NCI-H2107 treated with DMSO at 0.1 percent for 48 hours (cell line): ENCODE results near the gene RHOV.

ENCODE experiments used
- DNase-seq: peaks from one replicate; lab custom pipeline; 2025; ENCODE audit not compliant: unreplicated experiment; lab: John Stamatoyannopoulos, UW

RHOV gene, protein sequence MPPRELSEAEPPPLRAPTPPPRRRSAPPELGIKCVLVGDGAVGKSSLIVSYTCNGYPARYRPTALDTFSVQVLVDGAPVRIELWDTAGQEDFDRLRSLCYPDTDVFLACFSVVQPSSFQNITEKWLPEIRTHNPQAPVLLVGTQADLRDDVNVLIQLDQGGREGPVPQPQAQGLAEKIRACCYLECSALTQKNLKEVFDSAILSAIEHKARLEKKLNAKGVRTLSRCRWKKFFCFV

DNA sequence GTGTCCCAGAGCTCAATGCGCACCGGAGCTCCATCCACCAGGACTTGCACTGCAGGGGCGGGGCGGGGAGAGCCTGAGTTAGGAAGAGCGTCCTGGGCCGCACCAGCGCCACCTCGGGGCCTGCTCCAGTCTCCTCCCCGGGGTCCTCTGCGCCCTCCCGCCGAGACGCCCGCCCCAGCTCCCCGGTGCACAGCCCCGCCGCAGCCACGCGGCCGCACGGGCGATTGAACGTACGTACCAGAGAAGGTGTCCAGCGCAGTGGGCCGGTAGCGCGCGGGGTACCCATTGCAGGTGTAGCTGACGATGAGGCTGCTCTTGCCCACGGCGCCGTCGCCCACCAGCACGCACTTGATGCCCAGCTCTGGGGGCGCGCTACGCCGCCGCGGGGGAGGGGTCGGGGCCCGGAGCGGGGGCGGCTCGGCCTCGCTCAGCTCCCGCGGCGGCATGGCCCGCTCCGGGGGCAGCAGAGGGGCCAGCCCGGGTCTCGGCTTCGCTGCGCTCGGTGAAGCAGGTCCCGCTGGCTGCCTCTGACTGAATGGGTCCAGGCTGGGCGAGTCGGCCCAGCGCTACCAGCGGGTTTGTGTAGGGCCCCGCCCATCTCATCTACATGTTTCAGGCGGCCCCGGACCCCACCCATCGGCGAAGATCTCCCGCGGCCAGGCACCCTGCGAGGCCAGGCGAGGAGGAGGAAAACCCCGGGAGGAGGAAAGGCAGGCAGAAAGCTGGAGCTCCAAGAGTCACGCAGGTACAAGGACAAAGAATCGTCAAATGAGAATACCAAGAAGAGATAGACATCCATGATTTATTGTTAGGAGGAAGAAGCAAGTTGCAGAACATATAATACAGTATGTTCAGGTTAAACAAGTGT, at the start of gene RHOV:
TSS of gene RHOV (minus strand) at position 541 of the 868 bp plus-strand sequence. CDS start at position 446, 95 bp downstream.
- peak; percentile 23 for DNase-seq

DNA sequence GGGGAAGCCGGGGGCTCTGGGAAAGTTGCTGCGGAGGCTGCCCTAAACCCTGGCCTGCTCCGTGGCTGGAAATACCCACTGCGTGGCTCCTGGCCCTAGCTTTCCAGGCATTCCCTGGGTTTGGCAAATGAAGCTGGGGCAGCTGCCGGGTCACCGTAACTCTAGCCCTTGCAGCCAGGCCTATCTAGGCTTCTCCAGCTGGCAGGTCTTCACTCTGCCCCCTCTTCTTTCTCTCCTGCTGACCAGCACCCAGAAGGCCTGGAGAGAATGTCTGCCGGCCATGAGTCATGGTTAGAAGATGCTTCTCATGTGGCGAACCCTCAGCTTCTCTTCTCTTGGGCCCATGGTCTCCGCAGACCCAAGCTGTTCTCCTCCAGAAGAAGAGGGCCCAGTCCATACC, 49.5 kb upstream of the RHOV start:
- no peak for DNase-seq

DNA sequence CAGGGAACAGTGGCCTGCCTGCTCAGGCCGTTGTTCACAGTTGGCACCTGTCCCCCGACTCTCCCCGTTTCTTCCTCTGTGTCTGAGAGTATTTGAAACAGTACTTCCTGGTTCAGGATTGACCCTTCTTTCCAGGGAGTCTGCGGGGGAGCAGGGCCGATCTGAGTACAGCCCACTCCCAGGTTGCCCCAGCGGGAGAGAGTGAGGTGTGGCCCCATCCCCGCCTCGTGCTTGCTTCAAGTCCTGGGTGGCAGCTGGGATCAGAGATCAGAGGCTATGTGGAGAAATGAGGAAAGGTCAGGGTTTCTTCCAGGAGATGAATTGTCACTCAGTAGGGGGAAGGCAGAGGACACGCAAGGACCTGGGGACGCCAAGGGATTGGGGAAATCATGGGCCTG, 48.6 kb upstream of the RHOV start:
- DNase-seq: no peak

DNA sequence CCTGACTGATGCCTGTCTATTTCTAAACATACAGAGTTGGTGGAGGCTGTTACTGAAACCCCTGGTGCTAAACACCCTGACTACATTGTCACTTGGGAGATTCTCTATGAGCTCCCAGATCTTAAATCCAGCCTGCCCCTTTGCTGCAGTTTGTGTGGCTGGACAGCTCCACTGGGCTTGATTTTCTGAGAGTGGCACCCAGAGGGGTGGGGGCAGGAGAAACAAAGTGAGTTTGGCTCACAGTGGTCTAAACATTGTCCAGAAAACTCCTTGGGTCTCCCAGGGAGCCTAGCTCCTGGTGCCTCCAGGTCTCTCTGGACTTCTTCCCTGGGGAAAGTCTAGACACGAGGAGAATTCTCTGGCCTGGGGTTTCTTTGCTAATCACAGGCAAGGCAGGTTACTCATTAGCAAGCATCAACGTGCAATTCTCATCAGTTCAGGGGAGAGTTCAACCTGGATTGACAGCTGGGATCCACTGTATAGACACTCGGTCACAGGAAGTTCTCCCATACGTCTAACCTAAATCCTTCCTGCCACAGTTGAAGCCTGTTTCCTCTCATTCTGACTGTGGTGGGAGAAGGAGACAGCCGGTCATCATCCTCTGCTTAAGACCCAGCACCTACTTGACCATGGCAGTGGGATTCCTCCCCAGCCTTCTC, 48.0 kb upstream of the RHOV start:
- DNase-seq: no peak

DNA sequence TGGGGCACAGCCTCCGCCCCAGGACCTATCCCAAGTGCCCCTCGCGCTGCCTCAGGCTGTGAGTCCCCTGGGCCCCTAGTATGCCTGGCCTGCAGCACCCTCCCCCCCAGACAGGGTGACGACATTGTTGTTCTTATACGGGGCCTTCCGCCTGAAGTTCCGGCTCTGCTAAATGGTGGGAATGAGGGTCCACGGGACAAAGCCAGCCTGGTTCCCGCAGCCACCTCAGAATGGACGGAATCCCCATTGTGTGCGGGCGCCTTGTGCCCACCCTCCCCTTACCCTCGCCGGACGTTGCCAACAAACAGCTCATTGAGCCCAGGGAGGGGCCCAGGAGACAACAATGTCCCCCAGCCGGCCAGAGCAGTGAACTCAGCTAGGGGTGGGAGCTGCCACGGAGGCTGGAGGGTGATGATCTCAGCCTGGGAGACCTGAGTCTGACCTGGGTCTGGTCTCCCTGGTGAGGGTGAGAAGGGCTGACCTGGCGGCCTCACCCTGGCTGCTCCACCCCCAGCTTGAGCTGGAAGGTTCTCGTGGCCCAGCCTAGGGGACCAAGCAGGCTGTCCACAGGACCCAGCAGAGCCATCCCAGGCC, 44.9 kb upstream of the RHOV start:
- DNase-seq: no peak

DNA sequence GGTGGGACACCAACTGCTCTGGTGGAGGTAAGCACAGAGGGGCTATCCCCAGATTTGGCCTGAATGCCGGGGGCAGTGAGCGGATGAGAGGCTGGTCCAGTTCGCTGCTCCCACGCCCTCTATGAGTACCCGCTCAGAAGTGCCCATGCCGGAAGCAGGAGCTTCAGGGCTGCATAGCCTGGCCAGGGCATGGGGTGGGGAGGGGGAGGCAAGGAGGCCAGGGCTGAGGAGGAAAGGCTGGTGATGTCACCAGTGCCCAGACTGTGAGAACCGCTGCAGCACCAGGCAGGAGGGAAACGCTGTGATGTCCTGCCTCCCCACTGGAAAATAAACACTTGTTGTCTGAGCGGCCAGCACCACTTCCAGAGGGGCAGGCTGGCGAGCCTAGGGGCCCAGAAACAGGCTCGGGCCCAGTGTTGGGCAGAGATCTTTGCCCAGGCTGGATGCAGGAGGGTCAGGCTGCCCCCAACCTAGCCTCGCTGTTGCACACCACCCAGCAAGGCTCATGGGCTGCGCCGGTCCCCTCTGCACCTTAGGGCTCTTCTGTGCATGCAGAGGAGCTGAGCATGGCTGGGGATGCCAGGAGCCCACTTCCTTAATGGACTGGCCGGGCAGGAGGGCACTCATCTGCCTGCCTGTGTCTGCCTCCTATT, 44.2 kb upstream of the RHOV start:
- DNase-seq: no peak

DNA sequence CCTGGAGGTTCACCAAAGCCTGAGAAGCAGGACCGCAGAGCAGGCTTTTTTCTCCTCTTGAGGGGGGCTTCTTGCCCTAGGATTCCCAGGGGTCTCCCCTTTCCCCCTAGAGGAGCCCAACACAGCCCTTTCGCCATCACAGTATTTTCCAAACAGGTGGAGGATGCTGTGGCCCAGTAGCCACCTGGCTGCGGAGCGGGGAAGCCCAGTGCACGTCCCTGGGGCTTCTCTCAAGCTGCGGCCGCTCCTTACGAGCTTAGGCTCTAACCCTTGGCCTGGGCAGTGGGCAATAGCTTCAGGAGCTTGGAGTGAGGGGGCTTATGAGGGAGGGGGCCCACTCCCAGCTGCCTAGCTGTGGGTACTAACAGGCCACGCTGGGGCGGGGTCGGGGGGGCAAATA, 43.6 kb upstream of the RHOV start:
- DNase-seq: no peak

DNA sequence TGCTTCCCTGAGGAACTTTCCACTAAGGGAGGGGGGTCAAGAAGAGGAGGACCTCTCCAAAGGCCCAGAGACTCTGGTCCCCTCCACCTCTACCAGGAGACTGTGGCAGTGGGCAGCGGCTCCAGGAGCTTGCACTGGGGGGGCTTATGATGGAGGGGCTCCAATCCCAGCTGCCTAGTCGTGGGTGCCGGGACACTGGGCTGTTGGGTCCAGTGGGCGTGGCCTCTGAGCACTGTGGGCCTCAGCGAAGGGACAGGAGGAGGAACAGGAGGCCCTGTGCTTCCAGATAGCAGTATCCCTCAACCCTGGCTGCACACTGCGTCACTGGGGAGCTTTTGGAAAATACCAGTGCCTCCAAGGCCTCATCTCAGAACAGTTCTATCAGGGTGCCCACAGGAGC, 41.6 kb upstream of the RHOV start:
- DNase-seq: no peak

DNA sequence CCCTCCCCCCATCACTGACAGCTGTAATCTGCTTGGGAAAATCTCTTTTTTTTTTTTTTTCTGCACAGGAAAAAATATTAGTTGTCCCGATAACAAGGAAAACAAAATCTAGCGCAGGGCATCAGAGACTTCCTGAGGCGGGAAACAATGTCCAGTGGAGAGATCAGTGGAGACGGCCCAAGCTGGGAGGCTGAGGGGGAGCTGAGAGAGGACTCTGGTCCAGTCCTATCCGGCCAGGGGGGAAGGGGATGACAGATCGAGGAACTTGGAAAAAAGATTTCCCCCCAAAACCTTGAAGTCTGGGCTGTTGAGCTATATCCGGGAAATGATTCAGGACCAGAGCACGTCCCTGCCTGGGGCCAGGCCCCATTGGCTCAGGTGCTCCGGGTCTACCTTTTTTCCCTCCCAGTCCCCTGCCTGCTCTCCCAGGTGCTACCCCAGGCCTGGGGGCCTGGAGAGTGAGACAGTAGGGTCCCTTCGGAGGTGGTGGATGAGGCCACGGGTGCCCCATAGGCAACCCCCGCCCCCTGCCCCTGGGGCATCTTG, 41.2 kb upstream of the RHOV start:
- no peak for DNase-seq

DNA sequence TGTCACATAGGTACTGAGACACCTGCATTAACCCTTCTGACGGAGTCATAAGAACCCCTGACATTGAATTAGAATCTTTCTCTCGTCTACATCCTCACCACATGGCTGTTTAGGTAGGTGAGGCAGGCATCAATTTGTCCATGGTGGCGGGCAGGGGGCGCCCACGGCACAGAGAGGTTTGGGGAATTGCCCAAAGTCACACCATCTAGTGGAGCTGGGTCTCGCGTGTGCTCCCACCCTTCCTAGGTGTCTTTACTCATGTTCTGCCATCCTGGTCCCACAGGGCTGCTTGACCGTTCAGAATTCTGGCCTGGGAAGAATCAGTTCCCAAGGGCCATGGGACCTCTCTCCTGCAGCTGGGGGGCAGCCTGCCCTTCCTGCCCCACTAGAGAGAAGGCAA, 40.5 kb upstream of the RHOV start:
- no peak for DNase-seq

DNA sequence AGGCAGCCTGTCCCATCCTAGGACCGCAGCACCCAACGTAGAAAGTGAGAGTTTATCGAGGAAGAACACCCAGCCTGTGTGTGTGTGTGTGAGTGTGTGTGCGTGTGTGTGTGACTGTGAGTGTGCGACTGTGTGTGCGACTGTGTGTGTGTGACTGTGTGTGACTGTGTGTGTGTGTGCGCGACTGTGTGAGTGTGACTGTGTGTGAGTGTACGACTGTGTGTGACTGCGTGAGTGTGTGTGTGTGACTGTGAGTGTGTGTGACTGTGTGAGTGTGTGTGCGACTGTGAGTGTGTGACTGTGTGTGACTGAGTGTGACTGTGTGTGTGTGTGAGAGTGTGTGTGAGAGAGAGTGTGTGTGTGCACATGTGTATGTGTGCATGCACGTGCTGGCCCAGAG, 40.0 kb upstream of the RHOV start:
- DNase-seq: no peak

DNA sequence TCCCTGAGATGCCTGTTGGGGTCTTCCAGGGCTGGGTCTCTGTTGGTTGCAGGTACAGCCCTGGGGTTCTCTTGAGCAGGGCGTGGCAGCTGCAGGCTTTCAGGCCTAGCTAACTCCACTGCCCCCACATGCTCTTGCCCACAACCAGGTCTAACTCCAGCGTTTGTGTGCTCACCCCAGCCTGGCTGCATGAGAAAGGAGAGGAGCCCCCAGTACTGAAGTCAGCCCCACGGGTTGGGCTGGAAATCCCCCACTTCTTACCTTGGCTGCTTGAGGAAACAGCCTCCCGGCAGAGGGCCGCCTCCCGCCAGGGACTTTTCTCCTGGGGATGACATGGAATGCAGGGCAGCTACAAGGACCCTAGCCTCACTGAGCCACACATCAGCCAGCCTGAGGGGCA, 38.4 kb upstream of the RHOV start:
- DNase-seq: no peak

DNA sequence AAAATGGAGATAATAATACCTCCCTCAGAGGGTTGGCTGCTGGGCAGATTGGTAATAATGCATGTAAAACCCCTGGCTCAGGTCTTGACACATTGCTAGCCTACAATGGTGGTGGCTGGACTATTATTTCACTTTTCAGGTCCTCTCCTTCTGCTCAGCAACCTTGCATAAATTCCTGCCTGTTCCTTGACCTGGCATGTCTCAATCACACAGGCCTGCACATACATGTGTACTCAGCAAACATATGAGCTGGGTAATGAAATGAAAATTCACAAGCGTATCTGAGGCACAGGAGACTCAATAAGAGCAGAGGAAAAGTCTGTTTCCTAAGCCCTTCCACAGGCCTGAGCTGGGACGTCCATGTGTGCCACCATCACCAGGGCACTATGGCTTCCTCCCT, 37.7 kb upstream of the RHOV start:
- DNase-seq: no peak

DNA sequence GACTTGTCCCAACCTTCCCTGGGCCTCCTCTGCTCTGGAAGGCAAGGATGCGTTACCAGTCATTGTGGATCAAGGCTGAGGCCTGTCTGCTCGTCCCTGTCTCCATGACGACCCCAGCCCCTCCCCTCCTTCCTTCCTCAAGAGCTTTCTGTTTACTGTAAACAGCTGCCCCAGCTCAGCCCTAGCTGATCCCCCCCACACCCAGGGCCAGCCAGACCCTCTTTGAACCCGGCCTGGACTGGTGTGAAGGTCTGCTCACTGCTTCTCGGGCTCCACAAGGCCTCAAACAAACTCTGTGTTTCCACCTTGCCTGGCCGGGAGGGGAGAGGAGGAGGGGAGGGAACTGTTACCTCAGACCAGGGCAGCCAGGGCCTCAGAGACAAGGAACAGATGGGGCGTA, 37.1 kb upstream of the RHOV start:
- no peak for DNase-seq

DNA sequence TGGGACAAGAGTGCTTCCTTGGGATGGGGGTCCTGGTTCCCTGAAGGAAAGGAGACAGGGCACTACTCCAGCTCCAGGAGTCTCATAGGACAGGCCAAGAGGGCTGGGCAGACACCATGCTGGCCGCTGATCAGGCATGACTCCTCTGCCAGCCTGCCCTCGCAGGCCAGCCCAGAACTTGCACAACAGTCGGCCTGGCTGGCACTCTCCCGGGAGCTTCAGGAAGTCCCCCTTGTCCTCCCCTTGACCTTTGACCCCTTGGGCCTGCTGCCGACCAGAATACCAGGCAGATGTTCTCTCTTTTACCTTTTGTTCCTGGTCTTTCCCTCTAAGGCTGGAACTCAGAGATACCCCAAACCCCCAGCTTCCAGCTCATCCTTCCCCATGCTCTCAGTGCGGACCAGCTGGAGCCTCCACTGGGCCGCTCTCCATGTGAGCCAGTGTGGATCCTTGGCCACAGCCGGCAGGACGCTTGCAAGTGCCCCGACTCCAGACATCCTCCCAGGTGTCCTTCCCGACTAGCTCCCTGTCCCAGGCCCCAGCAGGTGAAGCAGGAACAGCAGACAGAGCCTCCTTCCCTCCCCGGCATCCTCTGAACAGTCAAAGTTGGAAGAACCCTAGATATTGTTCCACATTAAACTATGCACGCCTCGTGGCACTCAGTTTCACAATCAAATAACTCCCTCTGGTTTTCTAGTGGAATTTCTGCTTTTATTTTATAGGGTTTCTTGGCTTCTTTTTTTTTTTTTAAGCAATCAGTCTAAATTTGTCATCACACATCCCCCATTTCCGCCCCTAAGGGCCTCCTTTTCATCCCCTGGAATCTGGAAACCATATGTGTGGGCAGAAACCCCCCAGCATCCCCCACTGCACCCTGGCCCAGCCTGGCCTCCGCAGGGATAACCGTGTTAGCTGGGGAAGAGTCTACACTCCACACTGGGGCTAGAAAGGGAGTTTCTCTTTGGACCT, 35.9 kb upstream of the RHOV start:
- DNase-seq: no peak

DNA sequence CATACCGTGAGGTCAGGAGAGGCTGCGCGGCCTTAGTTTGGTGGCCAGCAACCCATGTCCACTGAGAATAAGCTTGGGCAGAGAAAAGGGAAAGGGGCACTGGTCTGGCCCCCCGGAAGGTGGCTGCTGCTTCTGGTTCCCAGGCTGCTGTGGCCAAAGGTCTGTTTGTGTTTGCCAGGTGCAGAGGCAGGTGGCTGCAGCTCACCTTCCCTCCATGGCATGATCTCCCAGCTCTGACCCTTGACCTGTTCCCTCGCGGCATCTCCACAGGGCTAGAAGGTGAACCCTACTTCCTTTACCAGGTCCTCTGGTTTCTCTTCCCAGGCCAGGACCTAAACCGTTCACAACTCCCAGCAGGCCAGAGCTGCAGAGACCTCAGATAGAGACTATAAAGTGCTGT, 34.1 kb upstream of the RHOV start:
- no peak for DNase-seq

DNA sequence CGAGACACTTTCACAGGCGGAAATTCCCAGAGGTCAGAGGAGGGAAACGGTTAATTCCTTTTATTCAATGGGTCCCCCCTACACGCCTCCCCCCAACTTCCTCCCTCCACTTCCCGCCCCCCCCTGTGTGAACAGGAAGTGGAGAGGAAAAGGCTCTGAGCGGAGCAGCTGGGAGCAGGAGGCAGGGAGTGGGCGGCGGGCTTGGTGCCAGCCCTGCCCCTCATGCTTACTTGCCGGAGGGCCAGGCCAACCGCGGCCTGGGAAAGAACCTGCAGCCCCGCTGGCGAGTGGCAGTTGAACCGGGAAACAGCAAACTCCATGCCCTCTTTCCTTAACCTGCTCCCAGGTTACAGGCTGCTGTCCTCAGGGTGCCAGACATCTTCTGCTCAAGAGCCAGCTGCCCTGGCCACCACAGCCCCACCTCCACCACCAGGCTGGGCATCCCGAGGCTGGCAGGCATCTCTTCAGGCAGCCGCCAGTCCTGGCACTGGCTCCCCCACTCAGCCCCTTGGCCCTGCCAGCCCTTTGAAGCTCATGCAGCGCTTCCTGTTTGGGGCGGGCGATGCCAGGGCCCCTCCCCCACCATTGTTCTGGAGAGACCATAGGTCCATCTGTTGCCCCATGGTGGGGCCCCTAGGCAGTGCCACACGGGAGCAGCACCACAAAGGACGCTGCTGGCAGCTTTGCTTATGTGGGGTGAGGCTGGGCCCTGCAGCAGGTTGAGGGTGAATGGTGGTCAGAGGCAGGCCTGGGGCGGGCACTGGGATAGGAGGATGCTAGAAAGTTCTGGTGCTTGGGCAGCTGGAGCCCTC, 33.2 kb upstream of the RHOV start:
- peak; percentile 36 for DNase-seq

DNA sequence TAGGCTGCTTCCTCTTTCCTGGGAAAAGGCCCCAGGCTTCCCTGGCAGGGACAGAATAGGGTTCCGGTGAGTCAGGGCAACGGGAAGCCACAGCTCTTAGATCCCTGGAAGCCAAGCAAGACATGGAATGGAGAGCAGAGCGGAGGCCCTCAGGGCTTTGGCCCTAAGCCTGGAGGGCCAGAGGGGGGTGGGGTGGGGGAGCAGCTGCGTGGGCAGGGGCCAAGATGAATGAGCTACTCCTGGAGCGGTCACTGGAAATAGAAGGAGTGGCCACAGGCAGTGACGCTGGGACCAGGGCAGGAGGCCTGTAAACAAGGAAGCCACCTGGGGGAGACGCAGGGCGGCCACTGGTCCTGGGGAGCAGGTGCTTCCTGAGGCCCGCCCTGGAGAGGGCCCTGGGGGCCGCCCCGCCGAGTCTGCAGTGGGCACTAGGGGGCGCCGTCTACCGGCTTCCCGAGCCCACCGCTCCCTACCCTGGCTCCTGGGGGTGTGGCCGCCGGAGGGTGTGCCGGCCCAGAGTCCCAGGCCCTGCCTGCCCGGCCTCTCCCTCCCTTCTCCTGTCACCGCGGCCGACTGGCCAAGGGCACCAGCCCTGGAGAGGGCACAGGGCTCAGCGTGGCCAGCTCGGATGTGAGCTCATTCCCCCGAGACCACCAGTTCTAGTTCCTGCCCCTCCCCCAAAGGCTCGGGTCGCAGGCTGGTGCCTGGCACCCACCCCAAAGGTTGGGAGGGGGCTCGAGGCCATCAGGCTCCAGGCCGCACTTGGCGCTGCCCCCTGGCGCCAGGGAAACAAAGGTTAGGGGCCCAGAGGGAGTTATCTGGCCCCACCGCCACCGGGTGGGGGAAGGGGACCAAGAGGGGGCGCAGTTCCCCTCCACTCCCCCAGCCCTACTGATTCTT, 32.3 kb upstream of the RHOV start:
- DNase-seq: peak; percentile 58
